ENCODE results near the gene EML2. TPM values are rescaled to one million over a fixed set of nuclear protein-coding genes. Genes with fewer than 3 reads are reported as not detected.
"Not testable (repeated sequence)": the region's sequence is repeated elsewhere in the genome, so short reads cannot be mapped to it uniquely, and the experiment has no call there.

EML2 gene, protein sequence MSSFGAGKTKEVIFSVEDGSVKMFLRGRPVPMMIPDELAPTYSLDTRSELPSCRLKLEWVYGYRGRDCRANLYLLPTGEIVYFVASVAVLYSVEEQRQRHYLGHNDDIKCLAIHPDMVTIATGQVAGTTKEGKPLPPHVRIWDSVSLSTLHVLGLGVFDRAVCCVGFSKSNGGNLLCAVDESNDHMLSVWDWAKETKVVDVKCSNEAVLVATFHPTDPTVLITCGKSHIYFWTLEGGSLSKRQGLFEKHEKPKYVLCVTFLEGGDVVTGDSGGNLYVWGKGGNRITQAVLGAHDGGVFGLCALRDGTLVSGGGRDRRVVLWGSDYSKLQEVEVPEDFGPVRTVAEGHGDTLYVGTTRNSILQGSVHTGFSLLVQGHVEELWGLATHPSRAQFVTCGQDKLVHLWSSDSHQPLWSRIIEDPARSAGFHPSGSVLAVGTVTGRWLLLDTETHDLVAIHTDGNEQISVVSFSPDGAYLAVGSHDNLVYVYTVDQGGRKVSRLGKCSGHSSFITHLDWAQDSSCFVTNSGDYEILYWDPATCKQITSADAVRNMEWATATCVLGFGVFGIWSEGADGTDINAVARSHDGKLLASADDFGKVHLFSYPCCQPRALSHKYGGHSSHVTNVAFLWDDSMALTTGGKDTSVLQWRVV
- total RNA-seq = 27.1 and 28.6 TPM in 2 replicates
- long read RNA-seq, partial matches to known transcripts = 2 of 6 reads
- long read RNA-seq, other reads (novel, unspliced or antisense) = 1 of 6 reads

DNA sequence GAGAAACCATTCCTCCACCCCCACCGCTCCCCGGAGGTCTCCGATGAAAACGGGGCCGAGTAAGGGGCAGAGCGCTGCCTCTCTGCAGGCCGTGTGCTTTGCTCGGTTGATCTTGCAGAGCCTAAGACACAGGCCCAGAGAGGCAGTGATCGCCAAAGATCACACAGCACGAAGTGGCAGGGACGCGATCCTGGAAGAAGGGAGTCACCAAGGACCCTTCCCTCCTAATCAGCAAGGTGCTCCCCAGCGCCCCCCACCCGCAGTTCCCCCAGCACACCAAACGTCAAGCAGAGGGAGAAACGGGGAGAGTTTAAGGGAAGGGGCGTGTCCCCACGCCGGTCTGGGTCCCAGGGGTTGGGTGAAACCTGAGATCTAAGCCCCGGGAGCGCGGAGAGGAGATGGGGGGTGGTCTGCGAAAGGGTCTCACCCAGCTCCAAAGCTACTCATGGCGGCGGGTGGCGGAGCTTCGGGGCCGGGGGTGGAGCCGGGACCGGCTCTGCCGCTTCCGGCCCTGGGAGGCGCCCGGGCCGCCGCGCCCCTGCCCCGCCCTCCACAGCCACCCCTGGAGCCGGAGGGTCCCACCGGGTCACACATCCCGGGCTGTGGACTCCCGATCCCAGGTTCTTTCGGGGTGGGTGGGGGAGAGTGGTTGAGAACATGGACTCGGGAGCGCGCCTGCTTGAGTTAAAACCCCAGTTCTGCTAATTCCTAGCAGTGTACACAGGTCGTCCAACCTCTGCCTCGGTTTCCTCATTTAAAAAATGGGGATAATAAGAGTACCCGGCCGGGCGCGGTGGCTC is at the start of gene EML2:
Gene EML2, minus strand, starts transcription at position 468 of the 800 bp plus-strand sequence. Its CDS starts 21 bp downstream, at position 447.
- TF ChIP-seq, protein P1, sequence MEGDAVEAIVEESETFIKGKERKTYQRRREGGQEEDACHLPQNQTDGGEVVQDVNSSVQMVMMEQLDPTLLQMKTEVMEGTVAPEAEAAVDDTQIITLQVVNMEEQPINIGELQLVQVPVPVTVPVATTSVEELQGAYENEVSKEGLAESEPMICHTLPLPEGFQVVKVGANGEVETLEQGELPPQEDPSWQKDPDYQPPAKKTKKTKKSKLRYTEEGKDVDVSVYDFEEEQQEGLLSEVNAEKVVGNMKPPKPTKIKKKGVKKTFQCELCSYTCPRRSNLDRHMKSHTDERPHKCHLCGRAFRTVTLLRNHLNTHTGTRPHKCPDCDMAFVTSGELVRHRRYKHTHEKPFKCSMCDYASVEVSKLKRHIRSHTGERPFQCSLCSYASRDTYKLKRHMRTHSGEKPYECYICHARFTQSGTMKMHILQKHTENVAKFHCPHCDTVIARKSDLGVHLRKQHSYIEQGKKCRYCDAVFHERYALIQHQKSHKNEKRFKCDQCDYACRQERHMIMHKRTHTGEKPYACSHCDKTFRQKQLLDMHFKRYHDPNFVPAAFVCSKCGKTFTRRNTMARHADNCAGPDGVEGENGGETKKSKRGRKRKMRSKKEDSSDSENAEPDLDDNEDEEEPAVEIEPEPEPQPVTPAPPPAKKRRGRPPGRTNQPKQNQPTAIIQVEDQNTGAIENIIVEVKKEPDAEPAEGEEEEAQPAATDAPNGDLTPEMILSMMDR (IDR thresholded peaks at IDR 0.05) = peak; percentile 33
- no peak for DNase-seq (ENCODE audit: extremely low spot score, unreplicated experiment)
- no peaks in the 10 kb centered on the region for H3K27me3 Mint-ChIP-seq (ENCODE audit: unreplicated experiment)
- peak within 1 kb of the TSS; percentile 91 for H3K4me3 Mint-ChIP-seq (ENCODE audit: unreplicated experiment)
- H3K4me1 Mint-ChIP-seq (ENCODE audit: unreplicated experiment) = peaks cover 35% of the 10 kb centered on the region
- no peaks in the 10 kb centered on the region for H3K36me3 Mint-ChIP-seq (ENCODE audit: unreplicated experiment)
- H3K9me3 Mint-ChIP-seq (ENCODE audit: unreplicated experiment) = no peaks in the 10 kb centered on the region
- H3K27ac Mint-ChIP-seq (ENCODE audit: unreplicated experiment) = peak within 1 kb of the TSS; percentile 86

DNA sequence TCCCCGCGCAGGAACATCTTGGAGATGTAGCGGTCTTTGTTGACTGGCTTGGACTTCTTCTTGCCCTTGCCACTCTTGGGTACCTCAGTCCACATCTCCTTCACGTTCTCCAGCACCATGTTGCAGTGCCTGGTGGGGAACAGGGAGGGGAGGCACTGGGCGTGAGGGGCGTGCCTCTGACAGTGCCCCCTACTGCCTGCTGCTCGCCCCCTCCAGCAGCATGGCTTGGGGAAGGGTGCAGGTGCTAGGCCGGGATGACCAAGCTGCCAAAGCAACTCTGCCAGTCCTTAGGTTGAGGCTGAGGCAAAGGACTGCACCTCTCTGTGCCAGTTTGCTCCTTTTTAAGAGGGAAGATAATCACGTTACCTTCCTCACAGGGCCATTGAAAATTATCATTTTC is 48.4 kb upstream of the EML2 start:
- H3K4me3 Mint-ChIP-seq (ENCODE audit: unreplicated experiment) = no peak overlapping the region
- H3K27me3 Mint-ChIP-seq (ENCODE audit: unreplicated experiment) = no peaks in the 10 kb centered on the region
- peaks cover 14% of the 10 kb centered on the region for H3K4me1 Mint-ChIP-seq (ENCODE audit: unreplicated experiment)
- H3K36me3 Mint-ChIP-seq (ENCODE audit: unreplicated experiment) = peaks cover 22% of the 10 kb centered on the region
- TF ChIP-seq, protein P1 (IDR thresholded peaks at IDR 0.05) = no peak
- H3K27ac Mint-ChIP-seq (ENCODE audit: unreplicated experiment) = no peak overlapping the region
- no peak for DNase-seq (ENCODE audit: extremely low spot score, unreplicated experiment)
- H3K9me3 Mint-ChIP-seq (ENCODE audit: unreplicated experiment) = no peaks in the 10 kb centered on the region

DNA sequence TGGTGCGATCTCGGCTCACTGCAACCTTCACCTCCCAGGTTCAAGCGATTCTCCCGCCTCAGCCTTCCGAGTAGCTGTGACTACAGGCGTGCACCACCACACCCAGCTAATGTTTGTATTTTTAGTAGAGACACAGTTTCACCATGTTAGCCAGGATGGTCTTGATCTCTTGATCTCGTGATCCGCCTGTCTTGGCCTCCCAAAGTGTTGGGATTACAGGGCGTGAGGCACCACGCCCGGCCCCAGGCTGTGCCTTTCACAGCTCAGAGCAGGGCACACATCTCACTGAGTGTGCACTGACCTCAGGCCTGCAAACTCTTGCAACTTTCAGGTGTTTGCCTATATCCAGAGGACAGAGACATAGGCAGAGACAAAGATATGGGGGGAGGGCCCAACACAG is 45.8 kb upstream of the EML2 start:
- H3K27me3 Mint-ChIP-seq (ENCODE audit: unreplicated experiment); H3K4me3 Mint-ChIP-seq (ENCODE audit: unreplicated experiment); DNase-seq (ENCODE audit: extremely low spot score, unreplicated experiment); H3K9me3 Mint-ChIP-seq (ENCODE audit: unreplicated experiment); H3K27ac Mint-ChIP-seq (ENCODE audit: unreplicated experiment); H3K4me1 Mint-ChIP-seq (ENCODE audit: unreplicated experiment): not testable (repeated sequence)
- H3K36me3 Mint-ChIP-seq (ENCODE audit: unreplicated experiment) = peaks cover 20% of the 10 kb centered on the region

DNA sequence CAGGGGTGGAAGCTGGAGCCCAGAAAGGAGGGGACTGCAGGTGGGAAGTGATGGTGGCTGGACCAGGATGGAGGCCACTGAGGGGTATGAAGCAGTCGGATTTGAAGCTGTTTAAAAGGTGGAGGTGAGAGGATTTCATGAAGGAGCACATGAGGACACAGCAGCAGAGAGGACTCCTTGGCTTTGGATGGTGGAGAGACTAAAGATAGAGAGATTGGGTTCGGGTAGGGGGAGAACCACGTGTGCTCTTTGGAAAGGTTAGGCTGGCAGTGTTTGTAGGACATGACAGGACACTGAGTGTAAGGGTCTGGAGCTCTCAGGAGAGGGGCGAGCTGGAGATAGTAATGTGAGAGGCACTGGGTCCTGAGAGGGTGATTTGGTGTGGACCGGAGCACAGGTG is 43.7 kb upstream of the EML2 start:
- DNase-seq (ENCODE audit: extremely low spot score, unreplicated experiment) = no peak
- TF ChIP-seq, protein P1 (IDR thresholded peaks at IDR 0.05) = no peak
- Mint-ChIP-seq H3K9me3 (ENCODE audit: unreplicated experiment) (no peaks in the 10 kb centered on the region), H3K4me1 (ENCODE audit: unreplicated experiment) (peaks cover 10% of the 10 kb centered on the region), H3K27ac (ENCODE audit: unreplicated experiment) (no peak overlapping the region), H3K36me3 (ENCODE audit: unreplicated experiment) (peaks cover 15% of the 10 kb centered on the region), H3K4me3 (ENCODE audit: unreplicated experiment) (no peak overlapping the region), H3K27me3 (ENCODE audit: unreplicated experiment) (no peaks in the 10 kb centered on the region)

DNA sequence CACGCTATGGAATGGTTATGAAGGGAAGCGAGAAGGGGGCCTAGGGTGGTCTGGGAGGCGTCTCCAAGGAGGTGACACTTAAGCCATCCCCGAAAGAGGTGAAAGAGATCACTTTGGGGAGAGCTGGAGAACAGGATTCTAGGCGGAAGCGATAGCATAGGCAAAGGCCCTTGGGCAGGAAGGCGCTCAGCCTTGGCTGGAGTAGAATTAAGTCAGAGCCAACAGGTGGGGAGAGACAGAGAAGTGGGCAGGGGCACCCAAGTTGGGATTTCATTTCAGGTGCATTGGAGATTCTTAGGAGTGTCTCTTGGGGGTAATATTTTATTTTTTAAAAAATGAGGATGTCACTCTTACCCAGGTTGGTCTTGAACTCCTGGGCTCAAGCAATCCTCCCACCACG is 42.9 kb upstream of the EML2 start:
- Mint-ChIP-seq H3K27me3 (ENCODE audit: unreplicated experiment) (peaks cover 5% of the 10 kb centered on the region), H3K4me3 (ENCODE audit: unreplicated experiment) (no peak overlapping the region), H3K36me3 (ENCODE audit: unreplicated experiment) (peaks cover 11% of the 10 kb centered on the region), H3K9me3 (ENCODE audit: unreplicated experiment) (no peaks in the 10 kb centered on the region), H3K27ac (ENCODE audit: unreplicated experiment) (peak overlapping the region; percentile 80), H3K4me1 (ENCODE audit: unreplicated experiment) (peaks cover 15% of the 10 kb centered on the region)
- no peak for DNase-seq (ENCODE audit: extremely low spot score, unreplicated experiment)
- TF ChIP-seq, protein P1 (IDR thresholded peaks at IDR 0.05) = no peak
